ENCODE data around the gene RCAN1.
"Not testable (repeated sequence)": the region's sequence is repeated elsewhere in the genome, so short reads cannot be mapped to it uniquely, and the experiment has no call there.

The RCAN1 gene

GRCh38 chr21:34597406-34597805, 17.5 kb downstream of the RCAN1 start:
- no peak for DNase-seq

GRCh38 chr21:34596561-34597271, 18.2 kb downstream of the RCAN1 start:
- no peak for DNase-seq

DNA sequence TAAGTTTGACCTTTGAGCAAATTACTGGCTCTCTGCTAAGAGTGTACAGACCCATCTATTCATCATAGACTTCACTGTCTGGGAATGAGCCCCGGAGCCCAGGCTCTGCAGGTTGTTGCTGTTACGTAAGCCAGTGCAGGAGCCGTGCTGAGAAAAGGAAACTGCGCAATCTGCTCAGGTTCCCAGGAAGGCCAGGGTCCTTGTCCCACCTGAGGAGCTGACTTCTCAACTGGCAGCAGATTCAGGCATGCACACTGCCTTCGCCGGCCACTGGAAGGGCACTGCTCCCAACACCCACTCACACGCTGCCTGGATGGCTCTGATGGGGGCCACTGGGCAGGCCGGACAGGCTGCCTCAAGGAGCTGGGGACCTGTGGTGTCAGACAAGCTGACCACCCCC, 19.5 kb downstream of the RCAN1 start:
- no peak for DNase-seq

GRCh38 chr21:34594566-34595234, 20.2 kb downstream of the RCAN1 start:
- no peak for DNase-seq

DNA sequence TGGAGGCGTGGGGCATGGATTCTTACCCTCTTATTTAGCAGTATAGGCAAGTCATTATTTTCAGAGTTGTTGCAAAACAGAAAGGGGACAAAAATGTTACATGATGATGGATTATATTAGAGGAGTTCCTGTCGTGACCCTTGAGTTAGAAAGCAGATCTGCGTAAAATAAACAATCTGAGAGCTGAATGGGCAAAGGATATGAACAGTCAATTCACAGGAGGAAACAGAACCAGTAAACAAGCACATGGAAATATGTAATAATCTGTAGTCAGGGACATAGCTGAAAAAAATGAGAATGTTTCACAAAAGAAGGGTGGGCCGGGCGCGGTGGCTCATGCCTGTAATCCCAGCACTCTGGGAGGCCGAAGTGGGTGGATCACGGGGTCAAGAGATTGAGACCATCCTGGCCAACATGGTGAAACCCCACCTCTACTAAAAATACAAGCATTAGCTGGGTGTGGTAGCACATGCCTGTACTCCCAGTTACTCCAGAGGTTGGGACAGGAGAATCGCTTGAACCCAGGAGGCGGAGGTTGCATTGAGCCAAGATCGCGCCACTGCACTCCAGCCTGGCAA, 20.9 kb downstream of the RCAN1 start:
- DNase-seq, result no peak

DNA sequence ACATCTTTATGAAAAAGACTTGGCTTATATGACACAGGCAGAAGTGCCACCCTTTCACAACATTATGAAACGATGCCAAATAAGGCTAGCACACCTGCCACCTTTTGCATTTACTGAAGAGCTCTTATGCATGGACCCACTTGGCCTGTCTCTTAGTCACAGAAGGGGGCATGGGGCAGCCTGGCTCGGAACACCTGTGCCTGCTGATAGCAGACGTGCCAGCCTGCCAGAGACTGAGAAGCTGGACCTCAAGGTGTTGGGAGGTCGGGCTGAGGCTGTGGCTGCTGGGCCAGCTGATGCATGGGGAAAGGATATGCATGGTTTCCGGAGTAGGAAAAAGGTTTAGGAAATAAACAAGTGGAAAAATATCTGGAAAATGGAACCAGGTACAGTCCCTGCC, 21.5 kb downstream of the RCAN1 start:
- DNase-seq, result no peak

GRCh38 chr21:34592120-34592955, 22.6 kb downstream of the RCAN1 start:
- no peak for DNase-seq

GRCh38 chr21:34590520-34590919, 24.4 kb downstream of the RCAN1 start:
- DNase-seq, result no peak

GRCh38 chr21:34589511-34590282, 25.2 kb downstream of the RCAN1 start:
- DNase-seq, result no peak

DNA sequence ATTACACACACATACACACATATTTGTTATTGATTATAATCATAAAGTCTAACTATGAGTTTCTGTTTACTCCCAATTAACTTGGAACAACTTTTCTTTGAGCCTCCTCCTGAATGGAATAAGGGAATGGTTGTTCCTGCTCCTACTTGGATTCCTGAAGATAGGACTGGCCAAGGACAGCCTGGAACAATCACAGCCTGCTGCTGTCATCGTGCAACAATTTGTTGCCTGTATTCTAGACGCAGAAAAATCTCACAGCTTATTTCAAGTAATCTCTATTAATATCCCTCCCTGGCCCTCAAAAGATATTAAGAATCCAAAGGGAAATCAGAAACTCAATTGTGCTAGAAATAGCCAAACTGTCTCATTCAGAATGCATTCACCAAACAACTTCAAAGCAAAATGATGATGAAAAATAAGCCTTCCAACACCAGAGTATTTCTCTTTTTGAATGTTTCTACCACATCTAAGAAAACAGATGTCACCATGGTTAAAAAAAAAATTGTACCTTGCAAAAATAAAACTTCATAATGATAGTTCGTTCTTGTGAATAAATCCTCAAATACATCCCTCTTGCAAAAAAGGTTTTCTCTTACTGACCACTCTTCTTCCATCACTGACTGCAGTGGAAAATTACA, 30.9 kb downstream of the RCAN1 start:
- no peak for DNase-seq

- no peak for DNase-seq
These were observed 32.3 kb downstream of the RCAN1 start for GRCh38 chr21:34582506-34583150.

DNA sequence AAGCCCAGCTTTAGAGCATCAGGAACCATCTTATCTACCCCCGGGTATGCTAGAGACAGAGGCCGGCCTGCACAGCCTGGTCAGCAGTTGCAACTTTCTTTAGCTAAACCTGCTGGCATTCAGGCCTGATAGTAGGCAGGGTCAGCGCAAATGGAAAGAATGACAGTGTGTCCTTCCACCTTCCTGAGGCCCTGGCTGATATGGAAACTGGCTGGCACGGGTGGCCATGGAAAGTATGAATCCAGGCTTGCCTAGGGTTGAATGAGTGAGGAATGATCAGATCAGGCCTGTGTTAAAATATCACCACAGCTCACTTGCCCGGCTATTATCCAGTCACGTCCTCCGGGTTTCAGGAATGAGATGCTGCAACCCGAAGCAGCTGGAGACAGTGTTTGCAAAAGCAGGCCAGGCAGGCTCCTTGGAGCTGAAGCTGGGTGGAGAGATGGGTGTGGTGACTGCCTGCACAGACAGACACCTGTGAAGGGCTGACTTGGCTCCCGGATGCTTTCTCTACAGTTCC, 34.7 kb downstream of the RCAN1 start:
- DNase-seq, result no peak

GRCh38 chr21:34579411-34579810, 35.5 kb downstream of the RCAN1 start:
- DNase-seq, result no peak

GRCh38 chr21:34576041-34576511, 38.8 kb downstream of the RCAN1 start:
- DNase-seq, result no peak

GRCh38 chr21:34574601-34575529, 40.0 kb downstream of the RCAN1 start:
- no peak for DNase-seq

DNA sequence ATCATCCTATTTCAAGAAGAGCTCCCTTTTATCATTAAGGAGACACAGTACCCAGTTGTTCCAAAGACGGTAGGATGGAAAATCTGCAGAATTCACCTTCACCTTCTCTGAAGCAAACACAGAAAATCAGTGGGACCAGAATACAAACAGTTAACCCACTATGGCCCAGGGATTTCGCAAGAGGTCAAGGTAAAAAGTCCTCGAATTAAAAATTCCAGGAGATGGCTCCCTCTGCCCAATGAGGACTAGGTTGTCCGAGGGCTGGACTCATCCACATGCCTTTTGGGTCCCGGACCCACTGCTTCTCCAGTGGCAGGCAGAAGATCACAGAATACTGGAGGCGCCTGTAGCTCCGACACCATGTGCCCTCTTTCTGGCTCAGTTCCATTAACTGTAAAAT, 42.9 kb downstream of the RCAN1 start:
- no peak for DNase-seq

DNA sequence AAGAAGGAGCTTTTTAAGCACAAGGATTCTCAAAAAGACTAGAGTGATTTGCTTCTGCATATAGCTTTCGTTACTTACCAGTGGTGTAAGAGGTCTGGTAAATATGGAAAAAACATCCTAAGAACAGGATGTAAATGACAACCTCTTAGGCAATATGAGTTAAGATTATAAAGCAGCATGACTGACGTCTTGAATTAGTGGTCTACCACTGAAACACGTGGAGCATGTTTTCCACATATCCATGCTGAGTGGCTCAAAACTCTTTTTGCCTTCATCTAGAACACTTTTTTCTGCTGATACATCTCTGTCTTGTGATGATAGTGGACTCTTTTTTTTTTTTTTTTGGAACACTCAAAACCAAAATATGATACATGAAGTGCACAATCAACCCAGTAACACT, 44.6 kb downstream of the RCAN1 start:
- DNase-seq, result no peak

- DNase-seq, result no peak
These were observed 45.4 kb downstream of the RCAN1 start for GRCh38 chr21:34569381-34569979.

- not testable (repeated sequence) for DNase-seq
These were observed 46.1 kb downstream of the RCAN1 start for GRCh38 chr21:34568801-34569200.
